NB4 (cell line): ENCODE measurements around the gene CAMK2D.

Source experiments
- POLR2A ChIP-seq: IDR thresholded peaks from 2 replicates; pipeline ENCODE4 v1.6.1; 2011; ENCODE audit warnings: mild to moderate bottlenecking; ENCODE audit not compliant: insufficient read length; ENCODE audit errors: extremely low read depth
- TF ChIP-seq, protein P1 (sequence below): IDR thresholded peaks from one replicate; pipeline ENCODE4 v1.5.1; 2012; ENCODE audit warnings: low read depth, low read length

DNA sequence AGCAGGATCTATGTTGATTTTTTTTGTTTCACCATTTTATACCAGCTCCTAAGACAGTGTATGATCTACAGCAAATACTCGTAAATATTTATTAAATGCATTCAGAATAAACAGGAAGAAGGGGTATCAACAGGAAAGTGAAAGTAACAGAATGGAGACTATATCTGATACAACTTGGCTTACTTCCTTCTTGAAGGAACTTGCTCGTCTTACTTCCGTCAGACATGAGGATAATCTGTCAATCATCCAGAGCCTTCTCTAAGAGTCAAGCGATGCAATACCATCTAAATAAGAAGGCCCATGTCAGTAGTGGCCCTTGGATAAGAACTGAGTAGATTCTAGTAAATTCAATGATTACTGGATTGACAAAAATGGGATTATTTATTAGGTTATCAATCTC lies 84.2 kb downstream of the CAMK2D start:
- TF ChIP-seq, protein P1, sequence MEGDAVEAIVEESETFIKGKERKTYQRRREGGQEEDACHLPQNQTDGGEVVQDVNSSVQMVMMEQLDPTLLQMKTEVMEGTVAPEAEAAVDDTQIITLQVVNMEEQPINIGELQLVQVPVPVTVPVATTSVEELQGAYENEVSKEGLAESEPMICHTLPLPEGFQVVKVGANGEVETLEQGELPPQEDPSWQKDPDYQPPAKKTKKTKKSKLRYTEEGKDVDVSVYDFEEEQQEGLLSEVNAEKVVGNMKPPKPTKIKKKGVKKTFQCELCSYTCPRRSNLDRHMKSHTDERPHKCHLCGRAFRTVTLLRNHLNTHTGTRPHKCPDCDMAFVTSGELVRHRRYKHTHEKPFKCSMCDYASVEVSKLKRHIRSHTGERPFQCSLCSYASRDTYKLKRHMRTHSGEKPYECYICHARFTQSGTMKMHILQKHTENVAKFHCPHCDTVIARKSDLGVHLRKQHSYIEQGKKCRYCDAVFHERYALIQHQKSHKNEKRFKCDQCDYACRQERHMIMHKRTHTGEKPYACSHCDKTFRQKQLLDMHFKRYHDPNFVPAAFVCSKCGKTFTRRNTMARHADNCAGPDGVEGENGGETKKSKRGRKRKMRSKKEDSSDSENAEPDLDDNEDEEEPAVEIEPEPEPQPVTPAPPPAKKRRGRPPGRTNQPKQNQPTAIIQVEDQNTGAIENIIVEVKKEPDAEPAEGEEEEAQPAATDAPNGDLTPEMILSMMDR, result no peak
- no peak for TF ChIP-seq POLR2A
